GM12801 (cell line): ENCODE measurements around the gene APLF.

ENCODE experiments used
- TF ChIP-seq, protein P1 (sequence below): IDR thresholded peaks from one replicate; pipeline ENCODE4 v1.5.1; 2011; ENCODE audit warnings: control low read depth; ENCODE audit not compliant: insufficient read length; ENCODE audit errors: extremely low read depth

The APLF gene

DNA sequence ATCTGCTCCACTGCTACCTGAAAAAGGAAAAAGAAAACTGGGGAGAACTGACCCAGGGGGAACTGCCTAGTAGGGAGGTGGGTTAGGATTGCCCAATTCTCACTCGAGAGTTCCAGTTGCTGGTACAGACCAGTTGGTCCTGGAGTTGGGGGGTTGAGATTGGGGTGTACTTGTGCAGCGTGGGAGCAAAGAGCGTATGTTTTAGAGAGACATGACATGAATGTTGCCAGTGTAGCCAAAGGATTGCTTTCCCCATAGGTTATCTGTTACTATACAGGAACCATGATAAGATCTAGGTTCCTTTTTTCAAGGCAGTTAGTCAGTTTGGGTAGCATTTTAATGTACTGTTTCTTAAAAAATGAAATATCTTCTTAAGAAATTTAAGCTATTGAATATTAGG, 68.6 kb downstream of the APLF start:
- TF ChIP-seq, protein P1, sequence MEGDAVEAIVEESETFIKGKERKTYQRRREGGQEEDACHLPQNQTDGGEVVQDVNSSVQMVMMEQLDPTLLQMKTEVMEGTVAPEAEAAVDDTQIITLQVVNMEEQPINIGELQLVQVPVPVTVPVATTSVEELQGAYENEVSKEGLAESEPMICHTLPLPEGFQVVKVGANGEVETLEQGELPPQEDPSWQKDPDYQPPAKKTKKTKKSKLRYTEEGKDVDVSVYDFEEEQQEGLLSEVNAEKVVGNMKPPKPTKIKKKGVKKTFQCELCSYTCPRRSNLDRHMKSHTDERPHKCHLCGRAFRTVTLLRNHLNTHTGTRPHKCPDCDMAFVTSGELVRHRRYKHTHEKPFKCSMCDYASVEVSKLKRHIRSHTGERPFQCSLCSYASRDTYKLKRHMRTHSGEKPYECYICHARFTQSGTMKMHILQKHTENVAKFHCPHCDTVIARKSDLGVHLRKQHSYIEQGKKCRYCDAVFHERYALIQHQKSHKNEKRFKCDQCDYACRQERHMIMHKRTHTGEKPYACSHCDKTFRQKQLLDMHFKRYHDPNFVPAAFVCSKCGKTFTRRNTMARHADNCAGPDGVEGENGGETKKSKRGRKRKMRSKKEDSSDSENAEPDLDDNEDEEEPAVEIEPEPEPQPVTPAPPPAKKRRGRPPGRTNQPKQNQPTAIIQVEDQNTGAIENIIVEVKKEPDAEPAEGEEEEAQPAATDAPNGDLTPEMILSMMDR: no peak

DNA sequence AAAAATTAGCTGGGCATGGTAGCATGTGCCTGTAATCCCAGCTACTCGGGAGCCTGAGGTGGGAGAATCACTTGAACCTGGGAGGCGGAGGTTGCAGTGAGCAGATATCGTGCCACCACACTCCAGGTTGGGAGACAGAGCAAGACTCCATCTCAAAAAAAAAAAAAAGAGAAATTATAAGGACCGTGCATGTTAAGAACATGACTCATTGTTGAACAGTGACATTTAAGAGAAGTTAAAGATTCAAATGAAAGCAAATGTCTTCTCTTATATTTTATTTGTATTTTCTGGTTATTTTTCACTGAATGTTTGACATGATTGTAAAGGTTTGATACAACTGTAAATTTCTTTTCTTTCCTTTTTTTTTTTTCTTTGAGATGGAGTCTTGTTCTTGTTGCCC, 69.6 kb downstream of the APLF start:
- TF ChIP-seq, protein P1: no peak

DNA sequence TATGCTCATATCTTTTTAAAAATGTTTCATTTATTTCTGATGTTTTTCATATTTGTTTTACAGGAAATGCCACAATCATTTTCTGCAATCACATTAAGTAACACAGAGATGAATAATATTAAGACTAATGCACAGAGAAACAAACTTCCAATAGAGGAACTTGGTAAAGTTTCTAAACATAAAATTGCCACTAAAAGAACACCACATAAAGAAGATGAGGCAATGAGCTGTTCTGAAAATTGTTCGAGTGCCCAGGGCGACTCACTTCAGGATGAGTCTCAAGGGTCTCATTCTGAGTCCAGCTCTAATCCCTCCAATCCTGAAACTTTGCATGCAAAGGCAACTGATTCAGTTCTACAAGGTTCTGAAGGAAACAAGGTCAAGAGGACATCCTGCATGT, 70.4 kb downstream of the APLF start:
- TF ChIP-seq, protein P1: no peak

DNA sequence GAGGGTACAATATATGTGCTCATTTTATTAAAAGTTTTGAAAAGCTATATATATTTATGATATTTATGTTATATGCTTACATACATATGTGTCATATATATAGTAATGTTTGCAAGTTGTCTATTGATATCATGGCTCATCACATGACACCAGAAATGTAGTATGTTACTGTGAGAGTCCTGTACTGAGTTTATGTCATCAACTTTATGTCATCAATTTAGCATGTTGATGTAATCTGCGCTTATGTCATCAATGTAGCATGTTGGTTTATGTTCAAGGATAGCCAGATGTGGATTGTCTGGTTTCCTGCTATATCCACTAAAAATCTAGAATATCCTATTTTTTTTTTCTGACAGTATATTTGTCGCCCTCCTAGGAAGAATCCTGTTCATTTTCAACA, 77.4 kb downstream of the APLF start:
- TF ChIP-seq, protein P1: no peak

DNA sequence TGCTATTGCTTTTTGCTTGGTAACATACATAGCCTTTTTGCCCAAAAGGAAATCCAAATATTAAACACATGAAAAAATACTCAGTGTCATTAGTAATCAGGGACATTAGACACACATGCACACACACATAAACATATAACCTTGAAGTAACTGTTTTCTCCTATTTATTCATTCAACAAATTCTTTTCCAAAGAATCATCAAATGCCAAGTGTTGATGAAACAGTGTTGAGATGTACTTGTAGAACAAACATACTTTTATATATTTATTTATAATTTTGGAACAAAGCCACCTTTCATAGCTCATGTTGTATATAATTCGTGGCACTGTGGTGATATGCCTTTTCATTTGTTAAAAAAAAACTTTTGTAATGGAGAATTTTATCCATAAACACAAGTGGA, 81.0 kb downstream of the APLF start:
- TF ChIP-seq, protein P1: no peak

DNA sequence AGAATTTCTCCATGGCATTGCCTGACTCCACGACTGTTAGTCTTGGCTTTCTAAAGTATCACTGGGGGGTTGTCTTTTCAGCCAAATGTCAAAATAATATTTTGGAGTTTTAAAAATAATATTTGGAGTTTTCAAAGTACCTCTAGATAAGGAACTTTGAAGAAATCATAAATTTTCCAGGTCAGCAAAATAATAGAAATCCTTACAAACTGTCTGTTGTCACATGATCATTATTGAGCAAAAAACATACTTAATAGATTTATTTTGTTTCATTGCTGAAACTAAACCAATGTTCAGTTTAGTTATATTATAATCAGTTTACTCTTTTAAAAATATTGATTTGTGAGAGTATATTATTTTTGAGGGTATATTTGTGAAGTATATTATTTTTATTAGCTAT, 85.7 kb downstream of the APLF start:
- TF ChIP-seq, protein P1: no peak

DNA sequence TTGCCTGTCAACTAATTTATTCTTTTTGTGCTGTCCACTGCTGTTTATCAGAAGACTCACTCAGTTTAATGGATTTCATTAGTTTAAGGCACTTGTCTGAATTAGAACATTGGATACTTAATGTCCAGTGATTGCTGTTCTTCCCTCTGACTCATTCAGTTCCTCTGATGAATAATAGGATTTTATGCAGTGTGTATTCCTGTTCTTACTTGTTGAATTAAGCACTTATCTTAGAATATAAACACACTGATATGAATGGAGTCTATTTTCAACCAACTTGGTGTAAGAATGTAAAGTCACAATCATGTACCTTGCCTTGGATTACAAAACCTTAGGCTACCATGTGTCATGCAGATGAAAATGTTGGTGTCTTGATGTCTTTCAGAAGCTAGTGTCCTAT, 89.0 kb downstream of the APLF start:
- TF ChIP-seq, protein P1: no peak

DNA sequence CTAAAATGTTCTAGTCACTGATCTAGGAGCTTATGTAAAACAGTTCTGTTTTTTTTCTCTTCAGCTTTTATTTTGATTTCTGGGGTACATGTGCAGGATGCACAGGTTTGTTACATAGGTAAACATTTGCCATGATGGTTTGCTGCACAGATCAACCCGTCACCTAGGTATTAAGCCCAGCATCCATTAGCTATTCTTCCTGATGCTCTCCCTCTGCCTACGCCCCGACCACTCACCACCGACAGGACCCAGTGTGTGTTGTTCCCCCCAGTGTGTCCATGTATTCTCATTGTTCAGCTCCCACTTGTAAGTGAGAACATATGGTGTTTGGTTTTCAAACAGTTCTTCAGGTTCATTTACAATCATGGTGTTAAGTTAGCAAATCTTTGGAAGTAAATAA, 91.2 kb downstream of the APLF start:
- TF ChIP-seq, protein P1: no peak
